ENCODE data around the gene TOM1.

TOM1 gene

DNA sequence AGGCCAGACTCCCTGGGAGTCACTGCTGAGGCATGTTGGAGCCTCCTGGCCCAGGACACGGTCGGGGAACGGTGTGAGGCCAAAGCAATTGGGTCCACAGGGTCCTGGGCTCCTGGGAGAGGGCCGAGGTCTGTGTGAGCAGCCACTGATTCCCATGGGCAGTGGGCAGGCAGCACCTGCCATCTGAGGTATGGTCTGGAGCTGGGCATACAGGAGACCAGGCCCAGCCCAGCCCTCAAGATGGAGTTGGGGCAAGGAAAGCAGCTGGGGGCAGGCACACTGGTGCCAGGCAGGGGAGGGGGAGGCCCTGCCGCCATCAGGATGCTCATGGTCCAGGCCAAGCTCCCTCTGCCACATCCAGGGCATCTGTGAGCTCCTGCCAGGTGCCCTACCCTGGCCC, 49.0 kb downstream of the TOM1 start:
- no peak for DNase-seq (ENCODE audit: low read depth in 1 of 2, low spot score in 1 of 2)
- no peak overlapping the region for H3K4me3 ChIP-seq (replicated peaks; ENCODE audit: insufficient read depth, low read length)
- no peak overlapping the region for H3K27ac ChIP-seq (replicated peaks)
- peaks cover 4% of the 10 kb centered on the region for H3K27me3 ChIP-seq (ENCODE audit: insufficient read depth, poor library complexity, severe bottlenecking)
- no peak for TF ChIP-seq SPI1 (IDR thresholded peaks at IDR 0.05; ENCODE audit: borderline replicate concordance, low read depth)
- 0 out of 2 replicates have a peak, but pooled peaks have one; percentile 16 for TF ChIP-seq POLR2AphosphoS5 (IDR thresholded peaks at IDR 0.05; ENCODE audit: low read depth)

DNA sequence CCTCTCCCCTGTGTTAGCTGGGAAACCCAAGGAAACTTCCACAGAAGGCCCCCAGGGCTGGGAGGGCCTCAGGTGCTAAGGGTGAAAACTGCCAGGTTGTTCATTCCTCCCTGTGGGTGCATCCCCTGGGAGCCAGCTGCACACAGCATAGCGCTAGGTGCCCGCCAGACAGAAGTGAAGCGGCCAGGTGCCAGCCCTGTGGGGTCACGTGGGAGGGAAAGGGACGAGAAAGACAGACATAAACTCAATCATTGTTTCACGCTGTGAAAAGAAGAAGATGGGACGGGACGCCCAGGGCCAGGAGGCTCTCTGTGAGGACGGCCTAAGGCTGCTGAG, 49.6 kb downstream of the TOM1 start:
- Histone ChIP-seq H3K27ac (replicated peaks) (no peak overlapping the region), H3K4me3 (replicated peaks; ENCODE audit: insufficient read depth, low read length) (no peak overlapping the region), H3K27me3 (ENCODE audit: insufficient read depth, poor library complexity, severe bottlenecking) (peaks cover 4% of the 10 kb centered on the region)
- DNase-seq (ENCODE audit: low read depth in 1 of 2, low spot score in 1 of 2) = no peak
- TF ChIP-seq GABPA (IDR thresholded peaks at IDR 0.05; ENCODE audit: low read depth) = no peak
- no peak for TF ChIP-seq POLR2AphosphoS5 (IDR thresholded peaks at IDR 0.05; ENCODE audit: low read depth)
- TF ChIP-seq, protein P1, sequence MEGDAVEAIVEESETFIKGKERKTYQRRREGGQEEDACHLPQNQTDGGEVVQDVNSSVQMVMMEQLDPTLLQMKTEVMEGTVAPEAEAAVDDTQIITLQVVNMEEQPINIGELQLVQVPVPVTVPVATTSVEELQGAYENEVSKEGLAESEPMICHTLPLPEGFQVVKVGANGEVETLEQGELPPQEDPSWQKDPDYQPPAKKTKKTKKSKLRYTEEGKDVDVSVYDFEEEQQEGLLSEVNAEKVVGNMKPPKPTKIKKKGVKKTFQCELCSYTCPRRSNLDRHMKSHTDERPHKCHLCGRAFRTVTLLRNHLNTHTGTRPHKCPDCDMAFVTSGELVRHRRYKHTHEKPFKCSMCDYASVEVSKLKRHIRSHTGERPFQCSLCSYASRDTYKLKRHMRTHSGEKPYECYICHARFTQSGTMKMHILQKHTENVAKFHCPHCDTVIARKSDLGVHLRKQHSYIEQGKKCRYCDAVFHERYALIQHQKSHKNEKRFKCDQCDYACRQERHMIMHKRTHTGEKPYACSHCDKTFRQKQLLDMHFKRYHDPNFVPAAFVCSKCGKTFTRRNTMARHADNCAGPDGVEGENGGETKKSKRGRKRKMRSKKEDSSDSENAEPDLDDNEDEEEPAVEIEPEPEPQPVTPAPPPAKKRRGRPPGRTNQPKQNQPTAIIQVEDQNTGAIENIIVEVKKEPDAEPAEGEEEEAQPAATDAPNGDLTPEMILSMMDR (IDR thresholded peaks at IDR 0.05; ENCODE audit: insufficient read depth, low read length) = no peak
- TF ChIP-seq, protein P2, sequence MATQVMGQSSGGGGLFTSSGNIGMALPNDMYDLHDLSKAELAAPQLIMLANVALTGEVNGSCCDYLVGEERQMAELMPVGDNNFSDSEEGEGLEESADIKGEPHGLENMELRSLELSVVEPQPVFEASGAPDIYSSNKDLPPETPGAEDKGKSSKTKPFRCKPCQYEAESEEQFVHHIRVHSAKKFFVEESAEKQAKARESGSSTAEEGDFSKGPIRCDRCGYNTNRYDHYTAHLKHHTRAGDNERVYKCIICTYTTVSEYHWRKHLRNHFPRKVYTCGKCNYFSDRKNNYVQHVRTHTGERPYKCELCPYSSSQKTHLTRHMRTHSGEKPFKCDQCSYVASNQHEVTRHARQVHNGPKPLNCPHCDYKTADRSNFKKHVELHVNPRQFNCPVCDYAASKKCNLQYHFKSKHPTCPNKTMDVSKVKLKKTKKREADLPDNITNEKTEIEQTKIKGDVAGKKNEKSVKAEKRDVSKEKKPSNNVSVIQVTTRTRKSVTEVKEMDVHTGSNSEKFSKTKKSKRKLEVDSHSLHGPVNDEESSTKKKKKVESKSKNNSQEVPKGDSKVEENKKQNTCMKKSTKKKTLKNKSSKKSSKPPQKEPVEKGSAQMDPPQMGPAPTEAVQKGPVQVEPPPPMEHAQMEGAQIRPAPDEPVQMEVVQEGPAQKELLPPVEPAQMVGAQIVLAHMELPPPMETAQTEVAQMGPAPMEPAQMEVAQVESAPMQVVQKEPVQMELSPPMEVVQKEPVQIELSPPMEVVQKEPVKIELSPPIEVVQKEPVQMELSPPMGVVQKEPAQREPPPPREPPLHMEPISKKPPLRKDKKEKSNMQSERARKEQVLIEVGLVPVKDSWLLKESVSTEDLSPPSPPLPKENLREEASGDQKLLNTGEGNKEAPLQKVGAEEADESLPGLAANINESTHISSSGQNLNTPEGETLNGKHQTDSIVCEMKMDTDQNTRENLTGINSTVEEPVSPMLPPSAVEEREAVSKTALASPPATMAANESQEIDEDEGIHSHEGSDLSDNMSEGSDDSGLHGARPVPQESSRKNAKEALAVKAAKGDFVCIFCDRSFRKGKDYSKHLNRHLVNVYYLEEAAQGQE (IDR thresholded peaks at IDR 0.05; ENCODE audit: insufficient replicate concordance, low read depth) = no peak

DNA sequence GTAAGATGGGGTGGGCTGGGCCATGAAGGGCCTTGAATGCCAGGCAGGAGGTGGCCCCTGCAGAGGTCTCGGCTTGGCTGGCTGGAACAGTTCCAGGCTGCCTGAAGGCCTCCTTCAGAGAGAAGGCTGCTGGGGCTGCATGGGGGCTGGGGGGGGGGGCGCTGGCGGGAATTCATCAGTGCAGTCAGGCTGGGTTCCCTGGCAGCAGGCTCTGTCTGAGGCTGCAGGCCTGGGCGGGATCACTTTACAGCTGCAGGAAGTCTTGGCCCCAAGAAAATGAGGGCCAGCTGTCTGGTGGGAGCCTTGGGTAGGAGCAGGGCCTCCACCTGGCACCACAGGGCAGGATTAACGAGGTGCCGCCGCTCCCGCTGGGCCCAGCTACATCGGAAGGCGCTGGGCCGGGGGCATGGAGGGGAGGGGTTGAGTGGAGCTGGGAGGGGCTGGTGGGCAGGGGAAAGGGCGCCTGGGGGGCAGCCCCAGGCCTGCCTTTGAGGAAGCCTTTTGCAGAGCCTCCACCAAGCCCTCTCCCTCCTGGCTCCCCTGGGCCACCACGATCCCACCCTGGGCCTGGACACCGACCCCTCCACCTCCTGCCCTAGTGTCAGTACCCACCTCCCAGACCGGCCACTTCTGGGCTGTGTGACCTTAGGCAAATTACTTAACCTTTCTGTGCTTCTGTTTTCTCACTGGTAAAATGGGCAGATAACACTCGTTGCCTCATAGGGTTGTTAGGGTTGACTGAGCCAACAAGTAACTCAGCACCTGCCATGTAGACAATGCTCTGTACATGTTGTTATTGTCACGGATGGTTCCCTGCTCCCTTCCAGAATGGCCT, 50.2 kb downstream of the TOM1 start:
- no peak for TF ChIP-seq POLR2AphosphoS5 (IDR thresholded peaks at IDR 0.05; ENCODE audit: low read depth)
- no peak for TF ChIP-seq SPI1 (IDR thresholded peaks at IDR 0.05; ENCODE audit: borderline replicate concordance, low read depth)
- TF ChIP-seq, protein P2 (IDR thresholded peaks at IDR 0.05; ENCODE audit: insufficient replicate concordance, low read depth) = no peak
- TF ChIP-seq, protein P1 (IDR thresholded peaks at IDR 0.05; ENCODE audit: insufficient read depth, low read length) = no peak
- no peak for TF ChIP-seq GABPA (IDR thresholded peaks at IDR 0.05; ENCODE audit: low read depth)
- no peak overlapping the region for H3K4me3 ChIP-seq (replicated peaks; ENCODE audit: insufficient read depth, low read length)
- peaks cover 4% of the 10 kb centered on the region for H3K27me3 ChIP-seq (ENCODE audit: insufficient read depth, poor library complexity, severe bottlenecking)
- no peak for DNase-seq (ENCODE audit: low read depth in 1 of 2, low spot score in 1 of 2)
- H3K27ac ChIP-seq (replicated peaks) = no peak overlapping the region

DNA sequence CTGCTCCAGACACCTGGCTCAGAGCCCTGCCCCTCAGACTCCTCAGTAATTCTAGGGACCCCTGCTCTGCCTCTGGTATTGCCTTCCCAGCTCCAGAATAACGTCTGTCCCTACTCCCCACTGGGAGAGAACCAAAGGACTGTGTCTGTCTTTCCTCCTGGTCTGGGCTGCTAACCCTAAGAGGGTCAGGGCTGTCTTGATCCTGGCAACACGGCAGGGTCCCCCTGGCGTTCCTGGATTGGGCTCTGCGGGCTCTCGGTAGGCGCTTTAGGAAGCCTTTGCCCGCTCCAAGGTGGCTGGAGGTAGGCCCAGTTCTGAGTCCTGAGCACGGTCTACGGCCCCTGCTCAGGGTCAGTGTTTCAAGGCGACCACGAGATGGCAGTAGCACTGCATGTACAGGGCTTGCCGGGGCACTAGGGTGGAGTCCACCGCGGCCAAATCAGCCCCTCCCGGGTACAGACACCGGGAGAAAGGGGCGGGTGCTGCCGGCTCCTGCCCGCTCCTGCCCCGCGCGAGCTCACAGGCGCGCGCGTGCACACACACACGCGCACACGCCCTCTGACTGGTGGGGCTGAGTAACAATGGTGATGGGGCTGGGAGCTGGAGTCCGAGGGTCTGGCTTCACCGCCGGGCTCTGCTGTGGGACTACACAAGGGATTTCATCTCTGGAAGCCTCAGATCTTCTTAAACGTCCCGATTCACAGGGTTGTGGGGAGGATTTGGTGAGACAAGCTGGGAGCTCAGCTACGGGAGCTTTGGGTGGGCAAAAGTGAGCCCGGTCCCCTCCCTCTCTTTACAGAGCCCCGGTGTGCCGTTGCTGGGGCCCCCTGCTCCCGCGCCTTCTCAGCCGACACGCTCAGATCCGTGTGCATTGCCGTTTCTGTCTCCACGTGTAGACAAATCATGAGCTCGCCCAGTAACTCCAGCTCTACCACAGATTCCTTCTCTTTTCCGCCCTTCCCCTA, 51.1 kb downstream of the TOM1 start:
- Histone ChIP-seq H3K4me3 (replicated peaks; ENCODE audit: insufficient read depth, low read length) (peak overlapping the region; percentile 35), H3K27me3 (ENCODE audit: insufficient read depth, poor library complexity, severe bottlenecking) (peaks cover 4% of the 10 kb centered on the region), H3K27ac (replicated peaks) (no peak overlapping the region)
- TF ChIP-seq SPI1 (IDR thresholded peaks at IDR 0.05; ENCODE audit: borderline replicate concordance, low read depth) (no peak), GABPA (IDR thresholded peaks at IDR 0.05; ENCODE audit: low read depth) (no peak)
- TF ChIP-seq, protein P1 (IDR thresholded peaks at IDR 0.05; ENCODE audit: insufficient read depth, low read length) = peak; percentile 59
- peak; percentile 84 to 87 for DNase-seq (ENCODE audit: low read depth in 1 of 2, low spot score in 1 of 2)
